HL-60 (cell line): ENCODE data around the gene OR4S2.

Experiments
- GABPA ChIP-seq: IDR thresholded peaks from 2 replicates; pipeline ENCODE4 v1.6.1; 2012; ENCODE audit warnings: low read depth
- TF ChIP-seq, protein P1 (sequence below): IDR thresholded peaks from one replicate; pipeline ENCODE4 v1.5.1; 2011; ENCODE audit warnings: low read length, control low read depth, inconsistent platforms; ENCODE audit not compliant: insufficient read depth
- TF ChIP-seq, protein P2 (sequence below): IDR thresholded peaks from 2 replicates; pipeline ENCODE4 v1.6.1; 2012; ENCODE audit warnings: low read depth; ENCODE audit not compliant: insufficient replicate concordance

DNA sequence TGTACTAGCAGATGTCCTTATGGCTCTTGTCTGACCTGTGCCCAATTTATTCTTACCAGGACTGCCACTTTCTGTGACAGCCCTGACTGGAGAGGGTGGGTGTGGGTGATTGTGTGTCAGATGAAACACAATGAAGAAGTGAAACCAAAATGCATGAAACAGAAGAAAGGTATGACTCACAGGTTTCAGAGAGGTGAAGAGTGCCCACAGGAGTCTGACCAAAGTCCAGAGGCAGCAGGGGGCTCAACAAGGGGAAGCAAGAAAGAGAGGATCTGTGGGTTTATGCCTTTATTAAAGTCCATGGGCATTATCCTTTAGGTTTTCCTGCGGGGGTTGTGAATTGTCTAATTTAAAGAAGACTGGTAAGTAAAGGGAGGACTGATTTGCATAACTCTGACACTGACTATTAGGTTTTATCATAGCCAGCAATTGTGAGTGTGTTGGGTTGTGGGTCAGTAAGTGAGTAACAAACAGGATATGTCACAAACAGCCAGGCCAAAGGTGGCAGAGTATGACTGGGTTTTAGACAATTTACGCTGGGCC is 10.0 kb downstream of the OR4S2 start:
- TF ChIP-seq, protein P1, sequence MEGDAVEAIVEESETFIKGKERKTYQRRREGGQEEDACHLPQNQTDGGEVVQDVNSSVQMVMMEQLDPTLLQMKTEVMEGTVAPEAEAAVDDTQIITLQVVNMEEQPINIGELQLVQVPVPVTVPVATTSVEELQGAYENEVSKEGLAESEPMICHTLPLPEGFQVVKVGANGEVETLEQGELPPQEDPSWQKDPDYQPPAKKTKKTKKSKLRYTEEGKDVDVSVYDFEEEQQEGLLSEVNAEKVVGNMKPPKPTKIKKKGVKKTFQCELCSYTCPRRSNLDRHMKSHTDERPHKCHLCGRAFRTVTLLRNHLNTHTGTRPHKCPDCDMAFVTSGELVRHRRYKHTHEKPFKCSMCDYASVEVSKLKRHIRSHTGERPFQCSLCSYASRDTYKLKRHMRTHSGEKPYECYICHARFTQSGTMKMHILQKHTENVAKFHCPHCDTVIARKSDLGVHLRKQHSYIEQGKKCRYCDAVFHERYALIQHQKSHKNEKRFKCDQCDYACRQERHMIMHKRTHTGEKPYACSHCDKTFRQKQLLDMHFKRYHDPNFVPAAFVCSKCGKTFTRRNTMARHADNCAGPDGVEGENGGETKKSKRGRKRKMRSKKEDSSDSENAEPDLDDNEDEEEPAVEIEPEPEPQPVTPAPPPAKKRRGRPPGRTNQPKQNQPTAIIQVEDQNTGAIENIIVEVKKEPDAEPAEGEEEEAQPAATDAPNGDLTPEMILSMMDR: no peak
- TF ChIP-seq, protein P2, sequence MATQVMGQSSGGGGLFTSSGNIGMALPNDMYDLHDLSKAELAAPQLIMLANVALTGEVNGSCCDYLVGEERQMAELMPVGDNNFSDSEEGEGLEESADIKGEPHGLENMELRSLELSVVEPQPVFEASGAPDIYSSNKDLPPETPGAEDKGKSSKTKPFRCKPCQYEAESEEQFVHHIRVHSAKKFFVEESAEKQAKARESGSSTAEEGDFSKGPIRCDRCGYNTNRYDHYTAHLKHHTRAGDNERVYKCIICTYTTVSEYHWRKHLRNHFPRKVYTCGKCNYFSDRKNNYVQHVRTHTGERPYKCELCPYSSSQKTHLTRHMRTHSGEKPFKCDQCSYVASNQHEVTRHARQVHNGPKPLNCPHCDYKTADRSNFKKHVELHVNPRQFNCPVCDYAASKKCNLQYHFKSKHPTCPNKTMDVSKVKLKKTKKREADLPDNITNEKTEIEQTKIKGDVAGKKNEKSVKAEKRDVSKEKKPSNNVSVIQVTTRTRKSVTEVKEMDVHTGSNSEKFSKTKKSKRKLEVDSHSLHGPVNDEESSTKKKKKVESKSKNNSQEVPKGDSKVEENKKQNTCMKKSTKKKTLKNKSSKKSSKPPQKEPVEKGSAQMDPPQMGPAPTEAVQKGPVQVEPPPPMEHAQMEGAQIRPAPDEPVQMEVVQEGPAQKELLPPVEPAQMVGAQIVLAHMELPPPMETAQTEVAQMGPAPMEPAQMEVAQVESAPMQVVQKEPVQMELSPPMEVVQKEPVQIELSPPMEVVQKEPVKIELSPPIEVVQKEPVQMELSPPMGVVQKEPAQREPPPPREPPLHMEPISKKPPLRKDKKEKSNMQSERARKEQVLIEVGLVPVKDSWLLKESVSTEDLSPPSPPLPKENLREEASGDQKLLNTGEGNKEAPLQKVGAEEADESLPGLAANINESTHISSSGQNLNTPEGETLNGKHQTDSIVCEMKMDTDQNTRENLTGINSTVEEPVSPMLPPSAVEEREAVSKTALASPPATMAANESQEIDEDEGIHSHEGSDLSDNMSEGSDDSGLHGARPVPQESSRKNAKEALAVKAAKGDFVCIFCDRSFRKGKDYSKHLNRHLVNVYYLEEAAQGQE: no peak
- TF ChIP-seq GABPA: no peak
